ENCODE data around the gene IRF3.
A peak's percentile ranks its signal among the peaks of the same experiment; 100 is the strongest.

Gene IRF3

DNA sequence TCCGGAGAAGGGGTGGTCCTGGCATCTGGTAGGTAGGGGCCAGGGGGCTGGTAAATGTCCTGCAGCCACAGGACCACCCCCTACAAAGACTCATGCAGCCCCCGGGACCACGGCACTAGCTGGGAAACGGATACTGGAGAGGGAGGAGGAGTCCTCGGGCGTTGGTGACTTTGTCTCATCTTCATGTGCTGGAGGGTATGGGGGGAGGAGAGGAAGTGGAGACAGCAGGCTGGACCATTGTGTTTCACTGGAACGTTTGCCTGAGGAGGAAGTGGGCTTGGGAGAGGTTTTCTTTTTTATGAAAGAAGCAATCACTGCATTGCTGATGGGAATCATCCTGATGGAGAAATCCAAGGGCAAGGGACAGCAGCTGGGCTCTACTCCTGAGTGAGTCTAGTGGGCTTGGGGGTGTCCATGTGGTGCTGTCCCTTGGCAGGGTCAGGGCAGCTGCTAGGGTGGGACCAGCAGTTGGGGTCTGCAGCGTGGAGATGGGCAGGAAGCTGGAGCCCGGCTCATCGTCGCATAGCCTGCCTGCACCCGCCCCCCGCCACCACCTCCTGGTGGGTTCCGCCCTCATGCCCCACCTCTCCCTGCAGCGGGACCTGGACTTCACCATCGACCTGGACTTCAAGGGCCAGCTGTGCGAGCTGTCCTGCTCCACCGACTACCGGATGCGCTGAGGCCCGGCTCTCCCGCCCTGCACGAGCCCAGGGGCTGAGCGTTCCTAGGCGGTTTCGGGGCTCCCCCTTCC lies 22.1 kb upstream of the IRF3 start:
- DNase-seq (ENCODE audit: low read depth in 2 of 2, low spot score in 1 of 2) = no peak

DNA sequence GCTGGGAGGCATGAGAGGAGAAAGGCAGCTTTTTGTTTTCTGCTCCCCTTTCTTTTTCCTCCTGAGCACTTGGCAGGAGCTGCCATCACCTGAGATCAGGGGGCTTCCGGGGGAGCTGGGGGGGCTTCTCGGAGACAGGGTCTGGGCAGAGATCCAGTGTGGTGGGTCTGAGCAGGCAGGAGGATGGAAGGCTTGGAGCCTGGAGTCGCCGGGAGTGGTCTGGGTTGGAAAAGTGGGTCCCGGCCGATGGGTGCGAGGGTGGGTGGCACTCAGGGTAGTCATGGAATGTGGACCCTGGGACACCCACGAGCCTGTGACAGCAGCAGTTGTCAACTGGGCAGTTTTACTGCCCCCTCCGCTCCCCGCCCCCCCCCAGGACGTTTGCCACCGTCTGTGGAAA lies 21.5 kb upstream of the IRF3 start:
- DNase-seq (ENCODE audit: low read depth in 2 of 2, low spot score in 1 of 2) = no peak

DNA sequence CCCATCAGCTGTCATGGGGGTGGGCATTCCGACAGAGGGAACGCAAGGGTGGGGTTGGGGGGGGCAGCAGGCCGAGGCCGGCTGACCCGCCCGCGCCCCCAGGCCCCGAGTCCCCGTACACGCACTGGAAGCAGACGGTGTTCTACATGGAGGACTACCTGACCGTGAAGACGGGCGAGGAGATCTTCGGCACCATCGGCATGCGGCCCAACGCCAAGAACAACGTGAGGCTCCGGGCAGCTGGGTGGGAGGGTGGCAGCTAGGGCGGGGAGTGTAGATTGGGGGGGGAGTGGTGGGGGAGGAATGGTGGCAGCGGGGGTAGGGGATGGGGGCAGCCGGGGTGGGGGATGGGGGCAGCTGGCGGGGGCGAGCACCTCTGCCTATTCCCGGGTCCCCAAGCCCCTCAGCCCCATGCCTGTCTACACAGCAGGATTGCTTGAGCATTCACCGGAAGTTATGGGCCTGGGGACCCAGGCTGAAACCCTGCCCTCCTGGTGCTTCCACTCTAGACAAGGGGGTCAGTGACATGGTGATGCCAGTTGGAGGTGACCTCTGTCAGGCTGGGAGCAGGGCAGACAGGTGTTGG lies 20.9 kb upstream of the IRF3 start:
- no peak for DNase-seq (ENCODE audit: low read depth in 2 of 2, low spot score in 1 of 2)

DNA sequence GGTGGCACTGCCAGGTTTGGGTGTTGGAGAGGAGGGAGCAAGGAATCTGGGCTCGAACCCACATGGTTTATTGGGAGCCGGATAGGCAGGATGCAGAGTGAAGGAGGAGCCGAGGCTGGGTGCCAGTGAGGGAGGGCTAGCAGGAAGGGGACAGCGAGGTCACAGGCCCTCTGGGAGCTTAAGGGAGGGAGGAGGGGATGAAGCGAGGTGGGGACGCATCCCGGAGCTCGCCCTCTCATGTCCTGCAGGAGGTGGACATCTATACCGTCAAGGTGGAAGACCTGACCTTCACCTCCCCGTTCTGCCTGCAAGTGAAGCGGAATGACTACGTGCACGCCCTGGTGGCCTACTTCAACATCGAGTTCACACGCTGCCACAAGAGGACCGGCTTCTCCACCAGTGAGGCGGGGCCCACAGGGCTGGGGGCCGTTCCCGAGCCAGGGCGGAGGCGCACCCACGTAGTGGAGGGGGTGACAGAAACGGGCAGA lies 20.2 kb upstream of the IRF3 start:
- no peak for DNase-seq (ENCODE audit: low read depth in 2 of 2, low spot score in 1 of 2)

DNA sequence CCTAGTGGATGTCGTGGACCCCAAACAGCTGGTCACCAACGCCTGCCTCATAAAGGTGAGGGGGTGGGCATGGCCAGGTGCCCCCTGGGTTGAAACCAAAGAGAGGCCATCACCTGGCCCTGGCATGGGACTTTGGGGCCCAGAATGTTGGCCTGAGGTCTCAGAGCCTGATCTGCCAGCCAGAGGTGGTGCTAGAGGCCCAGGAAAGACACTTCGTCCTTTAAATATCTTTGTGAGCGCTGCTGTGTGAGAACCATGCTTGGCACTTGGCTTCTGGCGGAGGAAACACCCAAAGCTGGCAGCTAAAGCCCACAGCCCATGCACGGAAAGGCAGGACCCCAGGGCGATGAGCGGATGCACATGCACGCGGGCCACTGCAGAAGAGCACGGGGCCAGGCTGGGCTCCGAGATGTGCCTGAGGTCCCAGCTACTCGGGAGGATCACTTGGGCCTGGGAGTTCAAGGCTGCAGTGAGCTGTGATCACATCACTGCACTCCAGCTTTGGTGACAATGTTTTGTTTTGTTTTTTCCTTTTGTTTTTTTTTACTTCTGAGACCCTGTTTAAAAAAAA lies 19.4 kb upstream of the IRF3 start:
- no peak for DNase-seq (ENCODE audit: low read depth in 2 of 2, low spot score in 1 of 2)

DNA sequence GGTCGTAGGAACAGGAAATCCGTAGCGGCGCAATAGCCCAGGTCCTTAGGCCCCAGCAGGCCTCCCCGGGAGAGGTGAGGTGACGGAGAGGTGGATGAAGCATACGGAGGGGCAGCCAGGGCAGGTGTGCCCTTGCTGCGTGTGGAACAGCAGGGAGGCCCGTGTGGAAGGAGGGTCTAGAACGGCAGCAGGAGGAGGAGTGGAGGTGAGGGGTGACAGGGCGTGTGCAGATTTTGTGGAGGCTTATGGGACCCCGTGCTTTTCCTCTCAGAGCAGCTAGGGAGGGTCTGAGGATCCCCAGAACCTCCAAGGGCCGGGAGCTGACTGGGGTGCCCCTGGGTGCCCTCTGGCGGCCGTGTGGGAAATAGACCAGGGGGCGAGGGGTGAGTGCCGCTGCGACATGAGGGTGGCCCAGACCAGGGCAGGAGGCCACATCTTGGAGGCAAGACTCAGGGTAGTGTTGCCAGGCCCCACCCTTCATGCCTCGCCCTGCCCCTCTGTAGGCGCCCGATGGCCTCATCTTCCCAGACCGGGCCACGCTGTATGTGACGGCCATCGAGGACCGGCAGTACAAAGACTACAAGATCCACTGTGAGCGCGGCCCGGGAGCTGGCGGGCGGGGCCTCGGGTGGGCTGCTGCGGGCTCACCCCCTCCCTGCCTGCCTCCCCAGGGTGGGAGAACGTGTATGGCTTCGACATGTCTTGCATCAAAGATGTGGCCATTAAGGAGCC lies 18.8 kb upstream of the IRF3 start:
- no peak for DNase-seq (ENCODE audit: low read depth in 2 of 2, low spot score in 1 of 2)

DNA sequence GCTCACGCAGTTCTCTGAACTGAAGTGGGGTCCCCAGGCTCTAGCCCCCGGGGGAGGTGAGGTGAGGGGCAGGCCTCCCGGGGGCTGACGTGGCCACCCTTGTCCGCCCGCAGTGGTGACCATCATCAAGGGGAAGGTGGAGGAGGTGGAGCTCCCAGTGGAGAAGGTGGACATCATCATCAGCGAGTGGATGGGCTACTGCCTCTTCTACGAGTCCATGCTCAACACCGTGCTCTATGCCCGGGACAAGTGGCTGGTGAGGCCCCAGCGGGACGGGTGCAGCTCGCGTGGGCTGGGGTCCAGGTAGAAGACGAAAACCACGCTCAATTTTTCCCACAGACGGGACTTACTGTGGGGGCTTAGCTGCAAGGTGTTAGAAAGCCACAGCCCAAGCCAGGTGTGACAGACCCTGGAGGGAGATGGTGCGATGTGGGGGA lies 18.2 kb upstream of the IRF3 start:
- DNase-seq (ENCODE audit: low read depth in 2 of 2, low spot score in 1 of 2) = no peak

DNA sequence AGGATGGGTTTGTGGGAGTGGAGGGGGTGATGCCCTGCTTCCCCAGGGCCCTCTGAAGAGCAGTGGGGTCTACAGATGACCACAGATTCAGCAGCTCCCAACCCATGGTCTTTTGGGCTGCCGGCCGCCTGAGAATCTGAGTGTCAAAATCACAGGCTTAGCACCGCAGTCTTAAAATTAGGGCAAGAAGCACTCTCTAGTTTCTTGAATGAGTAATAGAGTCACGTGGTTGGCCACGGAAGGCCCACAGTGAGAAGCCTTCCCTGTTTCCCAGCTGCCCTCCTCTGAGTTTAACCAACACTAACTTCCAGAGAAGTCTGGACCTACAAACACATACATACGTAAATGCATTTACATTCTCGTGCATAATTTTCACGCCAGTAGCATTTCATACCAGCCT lies 16.6 kb upstream of the IRF3 start:
- no peak for DNase-seq (ENCODE audit: low read depth in 2 of 2, low spot score in 1 of 2)

DNA sequence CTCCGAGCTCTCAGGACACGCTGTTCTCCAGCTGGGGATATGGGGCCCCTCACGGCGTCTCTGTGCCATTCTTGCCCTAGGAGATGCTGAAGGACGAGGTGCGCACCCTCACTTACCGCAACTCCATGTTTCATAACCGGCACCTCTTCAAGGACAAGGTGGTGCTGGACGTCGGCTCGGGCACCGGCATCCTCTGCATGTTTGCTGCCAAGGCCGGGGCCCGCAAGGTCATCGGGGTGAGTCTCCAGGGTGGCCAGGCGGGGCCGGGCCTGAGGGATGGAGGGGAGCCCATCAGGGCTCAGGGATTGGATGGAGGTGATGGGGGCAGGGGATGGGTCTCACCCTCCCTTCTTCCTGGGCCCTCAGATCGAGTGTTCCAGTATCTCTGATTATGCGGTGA lies 16.2 kb upstream of the IRF3 start:
- DNase-seq (ENCODE audit: low read depth in 2 of 2, low spot score in 1 of 2) = no peak

DNA sequence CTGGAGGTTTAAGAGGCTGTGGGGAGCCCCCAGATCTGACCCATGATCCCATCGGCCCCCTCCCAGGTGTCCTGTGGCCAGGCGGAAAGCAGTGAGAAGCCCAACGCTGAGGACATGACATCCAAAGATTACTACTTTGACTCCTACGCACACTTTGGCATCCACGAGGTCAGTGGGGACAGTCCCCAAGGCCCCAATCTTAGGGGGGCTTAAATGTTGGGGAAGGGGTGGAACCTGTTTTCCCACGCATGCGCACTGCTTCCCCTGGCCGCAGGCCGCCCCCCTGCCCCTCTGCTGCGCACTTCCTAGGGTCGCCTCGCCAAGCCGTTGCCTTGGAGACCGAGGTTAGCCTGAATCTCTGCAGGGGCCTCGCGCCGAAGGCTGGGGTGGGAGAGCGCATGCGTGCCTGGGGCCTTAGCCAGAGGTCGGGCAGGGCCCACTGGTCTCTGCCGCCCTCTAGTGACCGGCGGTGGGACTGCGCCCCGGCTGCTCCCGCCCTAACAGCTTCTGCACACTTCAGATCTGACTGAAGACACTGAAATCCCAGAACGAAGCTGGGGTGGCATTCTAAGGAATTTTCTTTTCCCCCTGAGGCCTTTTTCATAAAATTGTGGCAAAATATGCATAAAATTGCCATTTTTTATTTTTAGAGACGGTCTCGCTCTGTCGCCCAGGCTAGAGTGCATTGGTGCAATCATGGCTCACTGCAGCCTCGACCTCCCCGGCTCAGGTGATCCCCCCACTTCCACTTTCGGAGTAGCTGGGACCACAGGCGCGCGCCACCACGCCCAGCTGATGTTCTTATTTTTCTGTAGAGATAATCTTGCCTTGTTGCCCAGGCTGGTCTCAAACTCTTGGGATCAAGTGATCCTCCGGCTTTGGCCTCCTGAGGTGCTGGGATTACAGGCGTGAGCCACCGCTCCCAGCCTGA lies 15.0 kb upstream of the IRF3 start:
- DNase-seq (ENCODE audit: low read depth in 2 of 2, low spot score in 1 of 2) = peak; percentile 90 to 93

DNA sequence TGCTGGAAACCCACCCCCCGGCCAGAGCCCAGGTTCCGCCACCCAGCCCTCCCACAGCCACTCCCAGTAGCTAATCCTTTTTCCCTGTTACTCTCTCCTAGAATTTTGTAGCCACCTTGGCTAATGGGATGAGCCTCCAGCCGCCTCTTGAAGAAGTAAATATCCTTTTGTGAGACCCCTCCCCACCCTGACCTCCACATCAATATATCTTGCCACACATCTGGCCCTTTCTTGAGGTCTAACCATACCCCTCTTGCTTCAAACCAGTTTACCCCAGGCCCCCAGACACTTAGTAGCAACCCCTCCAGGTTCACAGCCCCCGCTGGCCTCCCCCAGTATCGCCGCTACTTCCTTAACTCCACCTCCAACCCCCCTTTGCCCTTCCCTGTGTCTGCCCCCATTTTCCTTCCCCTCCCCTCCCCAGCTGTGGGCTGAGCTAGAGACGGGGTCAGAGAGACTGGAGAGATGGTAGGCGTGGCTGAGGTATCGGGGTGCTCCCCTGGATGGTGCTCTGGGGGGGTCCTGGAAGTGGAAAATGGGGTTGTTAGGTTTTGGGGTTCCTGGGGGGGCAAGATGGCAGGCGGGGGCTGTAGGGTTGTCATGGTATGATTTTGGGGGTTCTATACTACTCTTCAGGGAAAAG lies 14.2 kb upstream of the IRF3 start:
- DNase-seq (ENCODE audit: low read depth in 2 of 2, low spot score in 1 of 2) = no peak

DNA sequence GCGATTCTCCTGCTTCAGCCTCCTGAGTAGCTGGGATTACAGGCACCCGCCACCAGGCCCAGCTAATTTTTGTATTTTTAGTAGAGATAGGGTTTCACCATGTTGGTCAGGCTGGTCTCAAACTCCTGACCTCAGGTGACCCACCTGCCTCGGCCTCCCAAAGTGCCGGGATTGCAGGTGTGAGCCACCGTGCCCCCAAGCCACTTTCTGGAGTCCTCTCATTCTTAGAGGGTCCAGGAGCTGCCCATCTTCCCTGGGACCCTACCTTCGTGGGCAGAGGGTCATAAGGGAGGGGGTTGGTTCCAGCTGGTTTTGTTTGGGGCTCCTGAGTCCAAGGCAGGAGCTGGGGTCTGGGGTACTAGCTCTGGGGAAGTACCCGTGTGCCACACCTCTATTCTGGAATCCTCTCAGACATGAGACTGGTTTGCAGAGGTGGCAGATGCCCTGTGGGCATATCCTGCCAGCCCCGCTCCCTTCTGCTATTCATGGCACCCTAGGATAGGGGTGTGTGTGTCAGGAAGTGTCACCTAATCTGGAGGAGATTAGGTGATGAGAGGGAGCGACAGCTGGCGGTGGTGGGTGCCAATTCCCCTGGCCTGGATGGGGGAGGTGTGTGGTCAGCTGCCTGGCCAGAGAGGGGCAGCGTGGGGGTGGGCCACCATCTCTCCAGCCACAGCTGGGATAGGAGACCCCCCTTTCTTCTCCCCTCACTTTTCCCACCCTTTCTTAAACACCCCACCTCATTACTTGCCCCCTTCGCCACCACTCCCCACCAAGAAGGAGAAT lies 13.5 kb upstream of the IRF3 start:
- DNase-seq (ENCODE audit: low read depth in 2 of 2, low spot score in 1 of 2) = no peak

DNA sequence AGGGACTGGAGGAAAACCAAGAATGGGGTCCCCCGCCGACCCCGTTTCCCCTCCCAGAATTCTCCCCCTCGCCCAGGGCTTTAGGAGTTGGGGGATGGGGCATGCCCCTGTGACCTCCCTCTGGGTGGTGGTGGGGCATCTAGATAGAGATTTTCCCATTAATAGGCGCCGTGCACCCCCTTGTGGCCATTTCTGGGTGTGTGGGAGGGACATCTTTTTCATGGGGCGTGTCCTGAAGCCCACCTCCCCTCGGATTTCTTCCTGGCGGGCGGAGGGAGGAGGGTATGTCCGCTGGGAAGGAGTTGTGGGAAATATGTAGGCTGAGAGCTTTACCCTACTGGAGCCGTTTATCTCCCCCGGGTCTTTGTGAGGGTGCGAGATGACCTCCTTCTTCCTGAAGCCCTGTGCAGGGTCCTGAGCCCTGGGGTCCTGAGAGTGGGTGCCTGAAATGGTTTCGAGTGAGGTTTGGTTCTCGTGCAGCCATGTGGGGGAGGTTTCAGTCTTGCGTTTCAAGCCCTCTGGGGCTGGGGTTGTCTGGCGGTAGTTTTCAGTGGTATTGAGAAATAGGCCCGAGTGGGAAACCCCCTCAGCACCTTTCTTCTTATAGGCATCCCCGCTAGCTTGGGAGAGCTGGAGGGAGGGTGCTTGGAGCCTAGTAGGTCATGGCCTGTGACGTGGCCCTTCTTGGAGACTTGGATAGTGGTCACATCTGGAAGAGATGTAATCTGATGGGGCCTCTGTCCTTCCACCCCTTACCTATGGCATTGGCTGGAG lies 12.4 kb upstream of the IRF3 start:
- DNase-seq (ENCODE audit: low read depth in 2 of 2, low spot score in 1 of 2) = peak; percentile 62 to 69

DNA sequence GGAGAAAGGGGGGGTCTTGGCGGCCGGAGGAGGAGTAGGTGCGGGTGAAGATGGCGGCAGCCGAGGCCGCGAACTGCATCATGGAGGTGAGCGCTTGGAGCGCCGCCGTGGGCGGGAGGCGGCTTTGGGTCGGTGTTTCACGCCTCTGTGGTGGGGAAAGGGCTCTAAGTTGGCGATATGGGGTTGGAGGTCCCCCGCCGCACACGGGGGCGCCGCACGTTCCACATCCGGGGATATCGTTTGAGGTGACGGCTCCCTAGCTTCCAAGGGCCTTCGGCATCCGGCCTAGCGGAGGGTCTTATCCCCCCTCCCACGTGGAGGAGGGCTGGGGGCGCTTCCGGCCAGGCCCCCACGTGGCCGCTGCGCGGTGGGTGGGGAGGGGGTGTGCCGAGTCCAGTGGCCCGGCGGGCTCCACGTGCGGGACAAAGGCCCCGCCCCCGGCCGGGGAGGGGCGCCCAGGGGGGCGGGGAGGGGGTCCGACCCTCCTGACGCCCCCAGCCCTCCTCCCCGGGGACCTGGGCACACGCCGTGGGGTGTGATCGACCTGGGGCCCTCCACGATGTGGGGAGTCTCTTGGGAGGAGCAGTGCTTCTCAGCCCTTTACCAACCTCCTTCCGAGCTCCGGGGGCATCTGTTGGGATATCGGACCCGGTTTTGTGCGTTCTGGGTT lies 11.7 kb upstream of the IRF3 start, which contains the start of gene PRMT1:
Gene PRMT1, plus strand, starts transcription at position 41 of the 670 bp plus-strand sequence. Its CDS starts 10 bp downstream, at position 51.
- DNase-seq (ENCODE audit: low read depth in 2 of 2, low spot score in 1 of 2) = no peak

DNA sequence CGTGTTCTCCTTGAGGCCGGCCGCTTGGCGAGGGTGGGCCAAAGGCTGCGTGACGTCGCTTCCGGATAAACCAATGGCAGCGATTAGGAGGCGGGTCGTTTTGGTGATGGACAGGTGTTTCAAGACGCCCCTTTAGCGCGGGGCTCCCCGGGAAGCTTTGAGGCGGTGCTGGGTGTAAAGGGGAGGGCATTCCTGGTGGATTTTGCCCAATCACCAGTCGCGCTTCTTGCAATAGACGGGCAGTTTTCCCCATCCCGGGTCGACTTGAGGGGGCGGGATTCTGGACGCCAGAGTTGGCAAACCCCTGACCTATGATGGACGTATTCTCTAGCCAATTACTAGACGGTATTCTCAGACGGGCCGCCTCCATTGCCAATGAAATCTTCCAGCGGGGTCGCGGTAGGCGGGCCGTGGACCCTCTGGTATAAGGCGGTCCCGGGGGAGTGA lies 11.2 kb upstream of the IRF3 start:
- DNase-seq (ENCODE audit: low read depth in 2 of 2, low spot score in 1 of 2) = peak; percentile 93 to 97

DNA sequence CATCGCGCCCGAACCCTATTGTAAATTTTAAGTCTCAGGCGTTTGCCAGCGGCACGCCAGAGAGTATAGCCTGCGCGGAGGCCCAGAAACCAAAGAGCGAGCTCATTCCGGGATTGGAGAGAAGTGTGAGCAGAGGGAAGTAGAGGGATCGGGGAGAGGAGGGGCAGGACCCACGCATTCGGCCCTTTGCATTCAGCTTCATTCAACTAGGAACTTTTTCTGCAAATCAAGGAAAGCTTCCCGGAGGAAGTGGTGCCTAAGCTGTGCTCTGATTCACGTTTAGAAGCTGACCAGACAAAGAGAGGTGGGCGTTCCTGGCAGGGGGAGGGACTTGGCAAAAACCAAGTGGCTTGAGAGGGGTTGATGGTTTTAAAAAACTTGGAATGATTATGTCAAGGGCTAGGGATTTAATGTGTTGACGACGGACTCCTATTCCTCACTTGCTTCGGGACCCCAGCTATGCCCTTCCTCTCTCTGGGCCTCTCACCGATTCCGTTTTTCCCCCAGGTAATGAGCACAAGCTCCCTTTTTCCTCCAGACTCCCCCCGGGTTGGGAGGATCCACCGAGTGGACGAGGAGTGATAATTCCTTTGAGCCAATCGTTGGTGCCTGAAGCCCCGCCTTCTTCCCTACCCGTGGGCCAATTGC lies 10.6 kb upstream of the IRF3 start:
- DNase-seq (ENCODE audit: low read depth in 2 of 2, low spot score in 1 of 2) = peak in 1 of 2 donors; percentile 37

DNA sequence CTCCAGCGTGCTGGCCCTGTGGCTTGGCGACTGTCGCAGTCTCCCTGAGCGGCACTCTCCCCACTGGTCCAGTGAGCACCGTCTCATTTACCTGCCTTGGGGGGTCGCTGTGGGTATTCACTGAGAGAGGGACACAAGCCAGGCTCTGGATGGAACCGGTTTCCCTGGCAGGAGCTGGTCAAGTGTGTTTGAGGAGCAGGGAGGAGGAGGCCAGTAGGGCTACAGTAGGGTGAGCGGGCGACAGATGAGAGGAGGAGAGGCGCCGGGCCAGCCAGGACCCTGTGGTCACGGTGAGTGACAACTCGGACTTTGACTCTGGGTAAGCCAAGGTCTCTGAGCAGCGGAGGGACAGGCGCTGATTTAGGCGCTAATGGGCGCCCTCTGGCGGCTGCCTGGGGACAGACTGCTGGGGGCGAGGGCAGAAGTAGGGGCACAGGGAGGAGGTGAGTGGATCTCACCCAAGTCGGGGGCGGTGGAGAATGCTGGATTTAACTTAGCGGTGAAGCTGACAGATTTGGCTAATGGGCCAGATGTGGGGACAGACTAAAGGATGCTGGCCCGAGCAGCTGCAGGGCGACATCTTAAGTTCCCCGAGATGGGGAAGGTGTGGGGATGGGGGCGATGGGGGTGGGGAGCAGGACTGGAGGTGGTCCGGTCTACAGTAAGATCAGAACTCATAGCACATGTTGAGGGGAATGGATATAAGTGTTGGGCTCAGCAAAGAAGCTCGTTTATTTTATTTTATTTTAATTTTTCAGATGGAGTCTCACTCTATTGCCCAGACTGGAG lies 6.7 kb upstream of the IRF3 start:
- DNase-seq (ENCODE audit: low read depth in 2 of 2, low spot score in 1 of 2) = peak; percentile 50 to 59
